Right forelimb (tissue), 1 donor: ENCODE measurements around the gene DNAH9.
A peak's percentile ranks its signal among the peaks of the same experiment; 100 is the strongest.

ENCODE experiments used
- DNase-seq: peaks from one replicate; pipeline ENCODE4 v3.0.0-alpha.2; 2018

DNAH9 gene

DNA sequence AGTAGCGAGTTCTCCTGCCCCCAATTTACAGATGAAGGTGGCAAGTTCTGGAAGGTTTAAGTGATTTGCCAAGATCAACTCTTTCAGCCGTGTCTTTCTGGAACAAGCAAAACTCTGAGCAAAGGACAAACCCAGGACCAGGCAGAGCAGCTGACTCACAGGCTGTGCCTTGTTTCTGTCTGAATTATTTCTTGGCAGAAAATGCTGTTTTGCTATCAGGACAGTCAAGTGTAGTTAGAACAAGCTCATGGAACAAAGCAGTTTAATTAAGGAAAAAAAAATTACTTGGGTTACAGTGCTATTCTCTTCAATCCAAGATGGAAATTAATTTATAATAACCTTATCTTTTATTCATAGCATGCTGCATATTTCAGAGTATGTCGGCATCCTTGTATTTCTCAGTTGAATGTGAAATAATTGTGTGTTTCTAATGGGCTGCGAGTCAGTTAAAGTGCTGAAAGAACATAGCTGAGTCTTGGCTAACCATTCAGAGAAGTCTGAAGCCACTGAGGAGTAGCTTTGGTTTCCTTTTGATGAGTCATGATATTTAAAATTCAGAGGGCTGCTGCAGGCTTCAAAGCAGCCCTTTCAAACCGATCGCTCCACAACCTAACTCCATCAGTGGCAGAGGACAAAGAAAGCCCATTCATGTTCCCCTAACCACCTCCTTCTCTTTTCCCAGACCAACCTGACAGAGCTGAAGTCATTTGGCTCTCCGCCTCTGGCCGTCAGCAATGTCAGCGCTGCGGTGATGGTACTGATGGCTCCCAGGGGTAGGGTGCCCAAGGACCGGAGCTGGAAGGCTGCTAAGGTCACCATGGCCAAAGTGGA lies 255.3 kb downstream of the DNAH9 start:
- DNase-seq: no peak

DNA sequence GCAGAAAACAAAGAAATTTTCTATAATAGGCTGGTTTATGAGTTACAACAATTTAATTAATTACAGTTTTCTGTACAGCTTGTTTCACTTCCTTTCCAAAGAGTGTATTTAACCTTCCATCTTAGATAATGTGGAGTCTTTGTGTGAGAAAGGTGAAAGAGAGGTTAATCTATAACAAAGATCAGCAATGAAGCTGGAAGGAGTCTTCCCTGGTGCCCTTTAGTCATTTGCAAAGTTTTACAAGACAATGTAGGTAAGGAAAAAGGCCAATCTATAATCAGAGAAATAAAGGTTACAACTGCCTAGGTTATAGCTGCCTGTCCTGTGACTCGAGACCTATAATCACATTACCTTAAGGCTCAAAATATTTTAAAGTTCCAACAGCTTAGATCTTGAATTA lies 257.0 kb downstream of the DNAH9 start:
- DNase-seq: no peak

DNA sequence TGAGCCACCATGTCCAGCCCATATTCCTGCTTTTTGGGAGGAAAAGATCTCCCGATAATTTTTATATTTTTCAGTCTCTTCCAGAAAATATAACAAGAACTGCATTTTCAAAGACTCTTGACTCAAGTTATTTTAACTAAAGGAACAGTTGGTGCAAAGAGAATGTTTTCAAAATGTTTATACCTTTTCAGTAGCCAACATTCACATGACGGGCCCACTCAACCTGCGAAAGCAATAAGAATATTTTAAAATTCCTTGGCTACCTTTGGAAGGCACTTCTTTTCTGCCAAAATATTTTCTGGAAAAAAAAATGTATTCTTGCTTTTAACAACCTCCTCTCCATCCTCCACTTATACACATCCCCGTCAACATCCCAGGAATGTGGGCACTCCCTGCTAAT lies 258.7 kb downstream of the DNAH9 start:
- DNase-seq: no peak

DNA sequence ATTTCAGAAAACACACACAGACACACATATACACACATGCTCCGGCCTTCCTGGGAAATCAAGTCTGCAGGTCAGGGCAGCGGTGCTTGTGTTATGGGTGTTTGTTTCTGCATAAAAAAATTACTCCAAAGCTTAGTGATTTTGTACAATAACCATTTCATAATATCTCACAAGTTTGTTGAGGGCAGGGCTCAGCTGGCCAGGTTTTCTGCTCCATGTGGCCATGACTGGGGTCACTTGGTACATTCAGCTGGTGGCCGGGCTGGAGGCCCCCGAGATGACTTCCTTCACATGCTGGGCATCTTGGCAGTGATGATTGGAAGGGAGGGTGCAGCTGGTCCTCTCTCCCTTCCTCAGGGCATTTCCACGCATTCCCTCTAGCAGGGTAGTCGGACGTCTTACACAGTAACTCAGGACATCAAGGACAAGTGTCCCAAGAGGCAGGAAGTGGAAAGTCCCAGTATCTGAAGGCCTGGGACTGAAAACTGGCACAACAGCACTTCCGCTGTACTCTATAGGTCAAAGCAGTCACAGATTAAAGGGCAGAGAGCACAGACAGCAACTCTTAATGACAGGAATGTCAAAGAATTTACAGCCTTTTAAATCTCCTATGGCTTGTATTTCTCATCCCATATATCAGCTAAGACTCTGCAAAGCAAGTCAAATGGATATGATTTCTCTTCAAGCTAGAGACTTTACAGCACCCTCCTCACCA lies 271.6 kb downstream of the DNAH9 start:
- no peak for DNase-seq

DNA sequence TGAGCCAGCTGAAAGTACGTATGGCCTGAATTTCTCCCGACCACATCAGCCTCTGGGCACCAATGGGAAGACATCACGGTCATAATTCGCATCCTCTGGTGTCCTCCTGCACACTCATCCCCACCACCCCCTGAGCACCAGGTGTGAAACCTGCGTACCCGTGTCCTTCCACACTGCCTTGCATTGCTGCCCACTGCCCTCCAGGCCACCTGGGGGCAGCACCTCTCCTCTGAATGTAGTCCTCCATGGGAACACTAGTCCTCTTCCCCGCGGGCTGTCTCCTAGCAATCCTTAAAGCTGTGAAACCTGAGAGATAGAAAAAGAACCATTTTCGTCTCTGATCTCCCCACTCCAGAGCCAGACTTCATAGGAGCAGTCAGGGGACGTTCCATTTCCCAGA lies 273.5 kb downstream of the DNAH9 start:
- no peak for DNase-seq

DNA sequence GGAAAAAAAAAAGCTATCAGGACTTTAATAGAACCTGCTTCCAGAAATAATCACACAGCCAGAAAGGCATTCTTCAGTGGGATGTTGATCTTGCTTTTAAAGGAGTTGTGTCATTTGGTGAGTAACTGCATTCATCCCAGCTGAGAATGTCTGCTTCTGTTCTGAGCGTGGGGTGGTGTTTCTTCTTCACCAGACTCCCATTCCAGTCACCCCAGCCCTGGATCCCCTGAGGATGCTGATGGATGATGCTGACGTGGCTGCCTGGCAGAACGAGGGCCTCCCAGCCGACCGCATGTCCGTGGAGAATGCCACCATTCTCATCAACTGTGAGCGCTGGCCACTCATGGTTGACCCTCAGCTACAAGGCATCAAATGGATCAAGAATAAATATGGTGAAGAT lies 276.5 kb downstream of the DNAH9 start:
- no peak for DNase-seq

DNA sequence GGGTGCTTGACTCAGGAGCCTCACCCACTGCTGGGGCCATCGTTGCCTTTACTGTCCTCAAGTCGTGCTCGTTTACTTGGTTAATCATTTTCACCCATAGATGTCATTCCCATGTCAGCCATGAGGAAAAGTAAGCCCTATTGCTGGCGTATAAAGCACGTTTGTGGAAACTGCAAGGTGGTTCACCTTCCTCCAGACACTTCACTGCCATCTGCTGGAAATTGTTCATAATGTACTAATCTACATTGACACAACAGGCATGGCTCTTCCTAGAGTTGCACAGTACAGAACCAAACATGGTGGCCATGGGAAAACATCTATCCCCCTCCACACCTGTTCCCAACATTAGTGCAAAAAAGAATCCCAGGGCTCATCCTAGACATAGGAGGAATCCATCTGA lies 282.4 kb downstream of the DNAH9 start:
- no peak for DNase-seq

DNA sequence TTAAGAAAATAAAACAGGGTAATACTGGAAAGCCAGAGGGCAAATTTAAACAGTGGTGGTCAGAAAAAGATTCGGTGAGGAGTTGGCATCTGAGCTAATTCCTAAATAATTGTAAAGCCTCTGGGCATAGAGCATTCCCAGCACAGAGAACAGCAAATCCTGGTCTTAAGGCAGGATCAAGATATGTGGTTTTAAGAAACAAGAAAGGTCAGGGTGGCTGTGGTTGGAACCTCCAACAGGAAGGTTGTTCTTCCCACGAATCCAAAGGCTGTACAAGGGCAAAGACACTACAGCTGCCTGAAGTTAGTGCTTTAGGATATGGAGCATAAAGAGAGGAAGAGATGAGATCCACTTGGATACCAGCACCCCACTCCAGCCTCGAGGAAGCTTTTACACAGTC lies 284.4 kb downstream of the DNAH9 start:
- no peak for DNase-seq

DNA sequence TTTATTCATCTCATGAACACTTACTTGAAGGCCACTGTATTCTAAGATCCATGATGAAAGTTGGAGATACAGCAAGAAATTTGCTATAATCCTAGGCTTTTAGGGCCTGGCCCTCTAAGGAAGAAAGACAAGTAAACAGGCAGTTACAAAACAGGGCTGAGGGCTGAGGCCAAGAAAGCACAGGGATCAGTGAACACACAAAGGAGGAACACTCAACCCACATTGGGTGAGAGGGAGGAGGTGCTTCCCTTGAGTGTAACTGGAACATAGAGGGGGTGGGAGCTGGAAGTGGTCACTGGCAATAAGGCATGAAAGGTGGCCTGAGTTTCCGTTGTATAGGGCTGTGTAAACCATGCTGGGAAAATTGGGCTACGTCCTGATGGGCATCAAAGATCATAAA lies 286.8 kb downstream of the DNAH9 start:
- no peak for DNase-seq

DNA sequence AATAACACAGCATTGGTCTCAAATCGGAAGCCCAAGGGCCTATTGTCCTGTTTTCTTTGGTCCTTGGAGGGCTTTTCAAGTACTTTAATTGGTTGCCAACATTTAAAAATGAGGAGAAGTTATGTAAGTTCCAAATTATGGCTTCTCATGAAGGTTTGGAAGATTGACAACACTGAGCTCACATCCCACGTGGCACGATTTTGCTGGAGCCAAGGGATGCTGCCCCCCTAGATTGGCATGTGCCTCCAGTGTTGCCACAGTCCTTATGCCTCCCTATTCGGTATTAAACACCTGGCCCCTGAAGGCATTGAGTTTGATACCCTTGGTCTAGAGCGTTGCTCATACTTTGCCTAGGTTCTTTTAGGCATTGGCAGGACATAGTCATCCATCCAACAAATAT lies 291.0 kb downstream of the DNAH9 start:
- no peak for DNase-seq

DNA sequence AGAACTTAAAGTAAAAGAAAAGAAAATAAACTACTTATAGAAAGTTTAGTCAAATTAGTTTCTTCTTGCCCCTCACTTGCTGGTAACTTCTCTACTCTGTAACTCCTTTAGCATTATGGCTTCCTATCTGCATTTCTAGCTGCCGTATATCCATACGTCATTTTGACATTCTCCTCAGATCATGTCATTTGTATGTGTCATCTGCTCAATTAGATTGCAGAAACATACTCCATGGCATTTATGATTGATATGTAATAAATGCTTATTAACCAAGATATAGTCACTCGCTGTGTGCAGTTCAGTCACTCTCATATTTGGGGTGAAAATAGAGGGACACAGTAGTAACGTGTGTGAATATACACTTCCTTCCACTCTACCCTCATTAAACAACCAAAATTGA lies 295.6 kb downstream of the DNAH9 start:
- no peak for DNase-seq

DNA sequence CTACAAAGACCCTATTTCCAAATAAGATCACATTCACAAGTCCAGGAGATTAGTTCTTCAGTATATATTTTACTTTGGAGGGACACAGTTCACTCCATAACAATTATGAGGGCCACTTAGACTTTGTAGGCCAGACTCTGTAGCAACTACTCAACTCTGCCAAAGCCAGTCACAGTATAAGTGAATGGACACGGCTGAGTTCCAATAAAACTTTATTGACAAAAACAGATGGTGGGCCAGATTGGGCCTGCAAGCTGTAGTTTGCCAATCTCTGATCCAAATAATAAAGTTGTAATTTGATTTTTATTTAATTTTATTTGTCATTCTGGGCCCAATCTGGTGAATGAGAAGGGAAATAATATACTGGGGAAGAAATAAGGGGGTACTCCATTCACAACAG lies 297.9 kb downstream of the DNAH9 start:
- DNase-seq: no peak

DNA sequence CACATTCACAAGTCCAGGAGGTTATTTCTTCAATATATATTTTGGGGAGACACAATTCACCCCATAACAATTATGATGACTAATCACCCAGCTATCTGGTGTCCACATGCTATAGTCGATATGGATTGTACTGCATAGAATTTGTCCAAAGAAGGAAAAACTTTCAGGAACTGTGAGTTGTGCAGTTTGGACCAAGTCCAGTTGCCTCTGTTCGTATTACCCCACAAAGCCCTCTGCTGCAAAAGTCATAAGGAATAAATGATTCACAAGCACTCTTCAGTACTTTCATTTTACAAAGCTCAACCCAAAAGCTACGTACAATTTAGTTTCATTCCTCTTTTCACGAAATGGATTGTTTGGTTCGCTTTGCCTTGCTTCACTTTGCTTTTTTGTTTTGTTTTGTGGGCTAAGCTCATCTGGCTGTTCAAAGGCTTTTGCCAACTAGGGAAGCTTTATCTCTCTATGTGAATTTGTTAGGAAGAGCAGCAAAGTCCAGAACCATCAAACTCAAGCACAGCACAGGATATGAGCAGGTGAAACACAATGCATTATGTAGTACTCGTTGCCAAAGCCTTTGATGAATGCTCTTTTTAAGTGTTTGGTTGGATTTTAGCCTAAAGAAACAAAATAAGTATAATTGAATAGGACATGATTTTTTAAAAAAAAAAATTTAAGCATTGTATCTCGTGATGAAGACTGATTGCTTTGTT lies 300.4 kb downstream of the DNAH9 start:
- no peak for DNase-seq

DNA sequence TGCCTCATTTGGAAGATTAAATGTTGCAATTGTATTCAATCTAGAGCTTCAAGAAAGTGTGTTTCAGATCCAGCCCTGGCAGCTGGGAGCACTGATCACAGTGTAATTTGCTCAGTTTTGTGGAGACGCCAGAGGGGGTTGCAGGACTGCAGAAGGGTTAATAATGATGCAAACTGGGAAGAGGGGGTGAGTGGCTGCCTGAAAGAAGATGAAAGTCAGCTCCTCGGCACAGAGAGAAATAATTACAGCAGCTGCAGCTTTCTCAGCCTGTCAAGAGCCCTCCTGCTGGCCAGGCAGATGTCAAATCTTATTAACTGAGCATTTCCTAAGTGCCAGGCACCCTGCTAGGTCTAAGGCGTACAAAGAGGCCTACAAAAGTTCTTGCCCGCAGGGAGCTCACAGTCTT lies 301.3 kb downstream of the DNAH9 start:
- DNase-seq: no peak

DNA sequence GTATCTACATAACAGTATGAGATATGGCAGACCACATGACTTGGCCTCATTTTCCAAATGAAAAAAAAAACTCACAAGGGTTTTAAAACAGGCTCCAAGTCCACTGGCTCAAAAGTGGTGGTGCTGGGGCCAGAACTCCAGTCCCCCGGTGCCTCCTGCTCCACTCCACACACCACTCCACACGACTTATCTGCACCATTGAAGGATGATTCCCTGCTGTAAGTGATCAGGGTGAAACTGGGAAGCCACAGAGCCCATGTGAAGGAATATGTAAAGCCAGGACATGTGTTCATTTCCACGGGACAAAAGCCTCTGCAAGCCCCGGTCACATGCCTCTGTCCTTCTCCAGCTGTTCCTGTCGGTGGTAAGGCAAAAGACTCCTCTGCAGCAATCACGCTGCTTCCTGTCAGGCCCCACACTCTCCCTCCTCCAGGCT lies 301.8 kb downstream of the DNAH9 start:
- DNase-seq: peak; percentile 45

DNA sequence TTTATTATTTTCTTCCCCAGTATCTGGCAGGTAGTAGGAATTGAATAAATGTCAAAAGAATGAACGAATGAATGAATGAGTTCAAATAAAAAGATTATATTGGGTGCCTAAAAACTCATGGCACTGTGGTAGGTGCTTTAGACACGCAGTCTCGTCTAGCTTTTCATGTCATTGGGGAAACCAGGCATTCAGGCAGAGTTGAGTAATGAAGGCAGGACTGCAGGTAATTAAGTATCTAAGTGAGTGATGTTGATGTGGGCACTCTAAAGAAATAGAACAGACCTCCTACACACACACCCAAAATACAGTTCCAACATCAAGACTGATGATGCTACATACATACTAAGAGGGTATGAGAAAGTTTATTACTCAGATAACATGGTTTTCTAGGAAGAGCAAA lies 302.4 kb downstream of the DNAH9 start:
- DNase-seq: no peak

DNA sequence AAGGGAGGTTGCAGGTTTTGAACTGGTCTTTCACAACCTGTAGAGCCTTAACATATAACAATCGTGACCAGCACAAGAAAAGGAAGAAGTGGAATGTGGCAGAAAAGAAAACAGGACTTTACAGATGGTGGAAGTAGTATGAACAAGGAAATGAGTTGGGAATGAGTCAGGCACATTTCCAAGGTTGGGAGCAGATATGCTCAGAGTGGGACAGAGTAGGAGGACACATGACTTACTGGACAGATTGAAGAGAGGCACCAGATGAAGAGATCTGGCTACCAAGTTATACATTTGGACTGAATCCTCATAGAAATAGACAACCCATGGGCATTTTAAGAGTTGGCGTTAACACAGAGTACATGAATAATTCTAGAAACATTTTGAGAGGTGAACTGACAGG lies 303.7 kb downstream of the DNAH9 start:
- DNase-seq: no peak

DNA sequence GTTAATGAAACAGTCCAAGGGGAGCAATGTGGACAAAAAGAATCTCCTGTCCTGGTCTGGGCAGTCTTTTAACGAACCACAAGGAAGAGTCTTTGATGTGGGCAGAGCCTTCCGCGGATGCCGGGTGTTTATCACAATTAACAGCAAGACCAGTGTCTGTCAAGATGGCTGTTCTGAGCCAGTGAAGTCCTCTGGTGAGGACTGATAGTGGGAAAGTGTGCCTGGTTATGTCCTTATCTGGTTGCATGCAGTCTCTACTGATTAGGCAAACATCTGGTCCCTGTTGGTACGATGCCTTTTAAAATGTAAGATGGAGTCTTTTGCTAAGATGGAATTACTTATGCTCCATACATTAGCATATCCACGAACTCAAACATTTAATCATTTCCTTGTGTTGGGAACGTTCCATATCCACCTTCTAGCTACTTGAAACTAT lies 310.5 kb downstream of the DNAH9 start:
- DNase-seq: no peak

DNA sequence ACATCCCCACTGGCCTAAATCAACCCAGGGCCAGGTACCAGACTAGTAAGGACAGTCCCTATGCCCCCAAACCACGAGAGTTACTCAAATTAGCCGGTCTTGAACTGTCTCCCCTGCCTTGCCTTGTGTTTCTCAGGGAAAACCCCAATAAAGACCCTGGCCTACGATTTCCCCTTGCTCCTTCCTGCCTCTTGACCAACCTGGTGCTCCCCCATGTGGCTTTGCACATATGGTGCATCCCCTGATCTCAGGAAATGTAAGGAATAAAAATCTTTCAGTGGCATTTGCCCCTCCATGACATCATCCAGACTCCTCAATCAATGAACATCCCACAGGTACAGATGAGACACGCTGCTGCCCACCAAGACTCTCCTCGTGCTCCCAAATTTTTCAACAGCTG lies 311.1 kb downstream of the DNAH9 start:
- DNase-seq: no peak

DNA sequence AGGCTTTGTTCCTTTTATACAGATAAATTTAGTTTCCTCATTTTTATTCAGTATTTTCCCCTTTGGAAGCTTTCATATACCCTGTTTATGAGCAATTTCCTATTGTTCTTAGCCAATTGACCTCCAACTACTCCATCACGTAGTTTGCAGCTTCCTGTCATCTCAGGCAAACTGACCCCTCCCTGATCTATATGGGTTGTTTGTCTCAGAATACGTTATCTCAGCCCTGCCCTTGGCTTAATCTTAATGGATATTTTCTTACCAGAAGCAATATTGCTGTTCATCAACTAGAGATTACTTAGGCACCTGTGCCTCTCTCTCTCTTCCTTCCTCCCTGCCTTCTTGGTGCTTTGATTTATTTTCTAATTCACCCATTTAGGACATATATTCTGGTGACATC lies 317.8 kb downstream of the DNAH9 start:
- DNase-seq: no peak

DNA sequence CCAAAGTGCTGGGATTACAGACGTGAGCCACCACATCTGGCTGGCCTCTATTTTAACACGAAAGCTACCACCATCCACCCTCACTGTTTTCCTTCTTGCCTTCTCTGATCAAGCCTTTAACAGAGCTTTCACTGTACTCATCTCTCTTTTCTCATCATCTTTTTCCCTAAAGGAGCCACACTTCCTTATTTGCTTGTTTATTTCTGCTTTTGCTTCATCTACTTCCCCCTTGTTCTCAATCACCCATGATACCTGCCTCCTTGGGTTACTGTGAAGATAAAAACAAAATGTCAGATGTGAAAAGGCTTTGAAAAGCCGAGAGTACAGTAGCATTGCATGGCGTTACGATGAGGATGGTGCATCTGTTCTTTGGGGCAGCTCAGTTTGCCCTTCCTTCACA lies 319.1 kb downstream of the DNAH9 start:
- no peak for DNase-seq

DNA sequence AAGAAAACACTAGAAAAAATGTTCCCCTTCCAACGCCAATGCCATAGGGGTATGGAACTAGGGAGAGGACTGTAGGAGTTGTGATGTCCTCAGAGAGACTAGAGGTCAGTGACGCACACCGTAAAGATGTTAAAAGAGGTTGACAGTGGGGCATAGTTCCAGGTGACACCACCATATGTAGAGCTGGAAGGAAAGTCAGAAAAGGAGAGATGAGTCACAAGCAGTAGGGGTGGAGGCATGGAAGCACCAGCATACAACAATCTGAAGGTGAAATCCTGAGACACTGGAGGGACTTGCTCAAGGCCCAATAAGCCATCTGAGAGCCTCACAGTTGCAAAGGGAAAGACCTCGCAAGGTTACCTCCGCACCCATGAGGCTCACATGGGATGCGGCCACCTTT lies 323.0 kb downstream of the DNAH9 start:
- no peak for DNase-seq

DNA sequence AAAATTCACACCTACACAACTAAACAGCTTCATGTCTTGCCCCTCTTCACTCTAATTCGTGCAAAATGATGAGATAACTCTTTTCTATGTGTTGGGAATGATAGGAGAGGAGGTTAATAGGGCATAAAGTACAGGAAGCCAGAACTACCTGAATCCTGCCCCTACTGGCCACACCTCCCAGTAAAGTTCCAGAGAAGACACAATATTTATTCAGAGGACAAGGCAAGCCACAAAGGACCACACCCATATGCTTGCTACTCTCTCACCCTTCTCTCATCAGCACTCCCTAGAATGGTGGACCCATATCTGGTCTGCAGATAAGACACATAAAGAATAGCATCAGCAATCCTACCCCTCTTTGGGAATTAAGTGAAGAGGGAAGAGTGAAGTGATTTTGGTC lies 324.4 kb downstream of the DNAH9 start:
- DNase-seq: no peak

DNA sequence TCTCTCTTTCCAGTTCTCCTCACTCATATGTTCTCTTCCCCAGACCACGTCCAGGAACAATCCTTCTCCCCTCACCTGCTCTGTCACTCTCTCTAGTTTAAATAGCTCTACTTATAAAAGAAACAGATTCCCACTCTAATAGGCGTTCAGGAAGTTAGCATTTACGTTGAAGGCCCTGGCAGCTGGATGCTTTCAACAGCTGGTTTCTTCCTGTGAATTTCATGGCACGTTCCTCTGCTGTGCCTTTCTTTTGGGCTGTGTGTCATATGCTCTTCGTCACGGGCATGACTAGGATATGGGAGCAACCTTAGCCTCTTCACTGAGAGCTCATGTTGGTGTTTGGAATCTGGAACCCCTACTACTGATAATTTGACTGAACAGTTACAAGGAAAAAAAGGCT lies 325.8 kb downstream of the DNAH9 start:
- no peak for DNase-seq
